ENCODE results near the gene SHC4.

Gene SHC4

DNA sequence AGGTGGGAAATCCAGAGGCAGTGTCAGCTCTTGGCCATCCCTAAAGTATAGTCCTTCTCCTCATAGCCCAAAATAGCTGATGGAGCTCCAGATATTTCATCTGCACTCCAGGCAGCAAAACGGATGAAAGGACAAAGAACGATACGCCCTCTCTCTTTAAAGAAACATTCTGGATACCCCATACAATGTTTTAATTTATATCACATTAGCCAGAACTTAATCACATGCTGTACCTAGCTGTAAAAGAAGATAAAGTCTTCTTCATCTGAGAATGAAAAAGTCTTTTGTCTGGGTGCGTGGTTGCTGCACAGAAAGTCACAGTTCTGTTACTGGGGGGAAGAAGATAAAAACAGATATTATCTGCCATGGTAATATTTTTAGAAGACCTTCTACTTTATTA lies 4.3 kb upstream of the SHC4 start:
- no peak for DNase-seq (ENCODE audit: low read depth)

DNA sequence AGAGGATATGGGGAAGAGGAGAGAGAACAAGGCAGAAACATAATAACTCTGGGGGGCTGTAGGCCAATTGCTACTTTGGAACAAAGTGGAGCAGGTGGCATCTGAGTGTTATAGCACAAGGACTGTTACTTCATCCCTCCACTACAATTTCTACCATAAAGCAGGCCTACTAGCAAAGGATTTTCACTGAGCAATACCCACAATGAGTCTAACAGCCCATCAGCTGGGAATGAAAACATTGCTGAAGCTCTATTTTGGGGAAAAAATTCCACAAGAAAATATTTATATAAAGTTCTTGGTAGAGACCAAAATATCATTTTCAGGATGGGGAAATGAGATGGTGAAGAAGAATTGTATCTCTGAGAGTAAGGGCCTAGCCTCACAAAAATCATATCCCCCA lies 3.6 kb upstream of the SHC4 start:
- DNase-seq (ENCODE audit: low read depth) = no peak

DNA sequence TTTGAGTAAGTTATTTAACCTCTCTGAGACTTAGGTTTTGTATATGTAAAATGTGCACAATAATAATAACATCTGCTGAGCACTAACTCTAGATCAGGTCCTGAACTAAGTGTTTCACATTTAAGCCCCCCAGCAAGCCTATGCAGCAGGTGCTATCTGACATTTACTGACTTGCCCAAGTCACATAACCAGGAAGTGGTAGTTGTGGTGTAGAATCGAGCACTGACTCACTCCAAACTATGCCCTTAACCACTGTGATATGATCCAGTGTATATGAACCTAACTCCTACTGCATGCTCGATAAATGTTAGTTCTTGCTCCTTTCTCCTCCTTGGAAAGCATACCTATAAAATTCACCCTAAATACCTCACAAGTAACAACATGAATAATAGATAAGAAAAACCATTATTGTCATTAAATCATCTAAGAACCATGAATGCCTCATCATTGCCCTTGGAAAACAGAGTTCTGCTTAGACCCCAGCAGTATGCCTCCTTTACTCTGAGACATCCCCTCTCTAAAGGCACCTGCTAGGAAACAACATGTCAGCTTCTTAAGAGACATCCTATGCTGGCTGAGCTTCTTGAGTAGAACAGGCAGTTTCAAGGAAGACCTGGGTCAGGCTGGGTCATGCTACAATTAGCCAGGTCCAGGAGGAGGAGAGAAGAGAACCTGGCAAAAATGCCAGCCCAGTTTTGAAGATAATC lies 3.0 kb upstream of the SHC4 start:
- DNase-seq (ENCODE audit: low read depth) = no peak

DNA sequence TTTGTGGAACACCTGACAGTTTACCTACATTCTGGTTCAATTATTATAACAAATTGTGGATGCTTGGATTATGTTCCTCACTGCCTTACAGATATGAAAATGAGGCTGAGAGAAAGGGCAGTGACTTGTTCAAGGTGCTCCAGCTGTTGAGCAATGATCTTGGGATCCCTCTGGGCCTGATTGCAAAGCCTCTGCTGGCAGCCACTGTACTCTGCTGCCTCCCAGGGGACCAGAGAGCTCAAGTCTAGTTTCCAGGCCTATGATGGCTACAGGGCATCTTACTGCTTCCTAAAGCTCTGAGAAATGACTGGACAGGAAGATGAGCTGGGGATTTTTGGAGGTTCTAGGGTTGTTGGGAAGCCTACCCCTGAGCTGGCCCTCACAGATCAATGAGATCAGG lies 2.3 kb upstream of the SHC4 start:
- no peak for DNase-seq (ENCODE audit: low read depth)

DNA sequence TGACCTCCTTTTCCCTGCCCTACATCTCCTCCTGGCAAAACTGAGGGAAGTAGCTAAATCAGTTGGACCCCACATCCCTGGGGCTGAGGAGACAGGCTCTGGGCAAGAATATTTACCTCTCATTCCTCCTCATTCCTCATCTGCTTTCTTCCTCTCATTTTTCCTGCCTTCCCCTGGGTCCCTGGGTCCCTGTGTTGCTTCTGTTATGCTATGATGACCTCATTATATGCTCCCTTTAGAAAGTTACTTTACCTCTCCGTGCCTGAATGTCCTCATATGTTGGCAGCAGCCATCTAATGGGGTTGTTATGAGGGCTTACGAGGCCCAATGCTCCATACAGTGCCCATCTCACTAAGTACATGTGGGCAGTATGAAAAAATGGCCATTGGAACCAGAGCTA lies 1.2 kb upstream of the SHC4 start:
- no peak for DNase-seq (ENCODE audit: low read depth)

DNA sequence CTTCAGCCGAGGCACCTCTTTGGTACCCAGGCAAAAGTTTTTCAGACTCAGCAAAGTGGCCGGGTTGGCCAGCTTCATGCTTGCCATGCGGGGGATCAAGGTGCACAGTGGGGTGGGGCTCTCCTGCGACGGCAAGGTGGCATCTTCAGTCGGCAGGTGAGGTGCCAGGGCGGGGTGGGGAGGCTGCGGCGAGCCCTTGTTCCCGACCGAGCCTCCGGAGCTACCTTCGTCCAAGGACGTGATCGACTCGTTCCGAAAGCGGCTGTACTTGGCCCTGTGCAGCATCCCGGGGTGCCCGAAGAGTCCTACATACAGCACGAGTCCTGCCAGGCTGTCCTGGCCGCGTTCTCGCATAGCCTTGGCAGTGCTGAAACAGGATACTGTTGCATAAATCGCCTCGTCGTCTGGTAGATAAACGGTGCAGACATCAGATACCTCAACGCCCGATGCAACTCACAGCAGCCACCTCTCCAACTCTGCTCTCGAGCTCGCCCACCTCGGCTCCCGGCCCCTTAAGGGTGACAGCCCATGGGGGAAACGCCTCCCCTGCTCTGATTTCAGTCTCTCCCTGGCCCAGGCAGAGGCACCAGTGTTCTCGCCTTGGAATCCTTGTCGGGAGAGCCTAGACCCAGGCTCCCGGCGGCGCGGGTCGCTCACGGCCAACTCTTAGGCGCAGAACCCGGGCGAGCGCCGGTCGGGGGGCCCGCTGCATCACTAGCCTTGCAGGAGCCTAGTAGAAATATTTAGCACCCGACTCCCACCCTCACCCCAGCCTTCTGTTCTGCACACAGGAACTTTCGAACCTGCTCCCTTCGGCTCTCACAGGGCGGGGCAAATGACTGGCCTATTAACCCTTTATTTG lies 826 bp downstream of the SHC4 start:
- no peak for DNase-seq (ENCODE audit: low read depth)

DNA sequence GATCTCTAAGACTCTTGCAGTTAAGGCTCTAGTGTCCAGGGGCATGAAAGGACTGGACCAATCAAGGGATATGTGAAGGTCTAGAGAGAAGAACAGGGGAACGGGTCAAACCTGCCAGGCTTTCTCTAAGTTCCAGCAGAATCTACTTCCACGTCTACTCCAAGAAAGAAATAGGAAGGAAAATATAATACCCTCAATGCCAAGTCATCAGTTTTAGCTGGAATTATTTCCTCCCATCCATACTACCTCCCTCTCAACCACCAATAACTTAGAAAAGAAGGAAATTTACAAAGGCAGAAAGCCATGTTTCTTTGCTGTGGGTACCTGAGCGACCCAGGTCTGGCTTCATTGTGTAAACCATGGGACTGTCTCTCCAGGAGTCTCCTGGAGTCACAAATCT lies 7.8 kb downstream of the SHC4 start:
- no peak for DNase-seq (ENCODE audit: low read depth)

DNA sequence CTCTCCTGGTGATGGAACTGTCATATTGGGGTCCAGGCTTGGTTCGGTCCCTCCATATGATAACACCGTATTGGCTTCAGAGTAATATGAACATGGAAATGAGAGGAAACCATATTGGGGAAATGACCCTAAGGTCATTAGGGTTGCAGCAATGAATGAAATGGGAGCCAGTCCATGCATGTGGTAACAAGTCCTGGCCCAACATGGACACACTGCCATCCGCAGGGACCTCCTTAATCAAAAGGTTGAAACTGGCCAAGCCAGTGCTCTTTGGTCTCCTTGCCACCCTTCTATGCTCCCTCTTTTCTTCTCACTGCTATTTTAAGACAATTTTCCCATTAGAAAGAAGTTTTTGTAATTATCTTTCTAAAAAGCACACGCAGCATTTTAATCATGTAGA lies 8.3 kb downstream of the SHC4 start:
- no peak for DNase-seq (ENCODE audit: low read depth)

DNA sequence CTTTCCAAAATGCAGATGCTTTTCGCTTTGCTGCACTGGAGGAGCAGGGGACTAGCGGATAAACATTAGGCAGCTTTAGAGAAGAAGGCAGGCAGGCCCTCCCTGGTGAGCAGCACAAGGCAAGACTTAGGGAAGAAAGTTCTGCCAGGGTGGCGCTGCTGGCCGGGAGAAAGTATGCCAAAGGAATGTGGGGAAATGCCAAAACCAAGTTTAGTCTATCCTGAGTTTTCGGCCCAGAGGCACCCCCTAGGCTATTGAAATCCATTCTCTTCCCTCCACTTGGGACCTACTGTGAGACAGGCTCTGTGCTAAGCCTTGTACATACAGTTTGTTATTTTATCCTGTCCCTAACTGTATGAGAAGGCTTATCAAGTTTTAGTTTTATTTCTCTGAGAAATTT lies 9.2 kb downstream of the SHC4 start:
- no peak for DNase-seq (ENCODE audit: low read depth)

DNA sequence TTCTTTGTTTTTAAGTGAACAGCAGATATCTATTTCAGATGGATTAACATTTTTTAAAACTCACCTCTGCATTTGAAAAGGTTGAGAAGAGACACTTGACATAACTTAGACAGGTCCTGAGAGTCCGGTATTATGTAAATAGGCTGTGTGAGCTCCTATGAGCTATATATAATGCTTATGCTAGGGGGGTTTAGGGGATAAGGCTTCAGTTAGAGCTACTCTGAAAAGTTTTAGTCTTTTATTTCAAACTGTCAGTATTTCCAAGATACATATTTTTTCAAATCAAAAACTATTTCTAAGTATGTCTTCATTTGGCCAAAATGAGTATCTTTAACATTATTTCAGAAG lies 16.9 kb downstream of the SHC4 start:
- DNase-seq (ENCODE audit: low read depth) = no peak

DNA sequence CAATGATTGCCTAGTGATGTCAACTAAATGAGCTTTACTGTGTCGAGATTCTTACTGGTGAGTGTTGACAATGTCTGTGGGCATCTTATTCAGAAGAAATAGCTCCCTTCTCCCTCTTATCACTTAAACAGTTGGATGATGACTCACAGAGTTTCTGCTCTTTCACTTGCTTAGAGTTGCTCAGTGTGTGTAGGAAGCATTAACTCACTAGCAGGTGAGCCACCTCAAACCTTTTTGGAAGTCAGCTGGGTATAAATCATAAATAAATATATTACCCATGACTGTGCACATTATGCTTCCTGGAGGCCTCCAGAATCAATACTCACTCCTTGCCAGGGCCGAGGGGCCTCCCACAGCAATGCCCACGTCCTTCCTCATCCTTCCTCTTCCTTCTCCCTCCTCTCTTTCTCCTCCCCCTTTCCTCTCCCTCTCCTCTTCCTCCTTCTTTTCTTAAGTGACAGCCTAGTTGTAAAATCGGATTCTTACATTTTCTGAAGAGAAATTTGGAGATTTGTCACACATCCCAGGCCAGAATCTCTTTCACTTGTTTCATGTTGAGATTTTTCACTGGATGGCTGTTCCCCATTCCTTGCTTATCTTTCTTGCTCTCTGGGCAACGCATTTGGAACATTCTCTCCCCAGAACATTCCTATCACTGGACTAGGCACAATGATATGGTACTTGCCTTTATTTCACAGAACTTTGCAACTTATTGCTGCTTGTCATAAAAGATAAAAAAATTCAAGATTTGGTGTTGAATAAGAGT lies 17.5 kb downstream of the SHC4 start:
- DNase-seq (ENCODE audit: low read depth) = no peak

DNA sequence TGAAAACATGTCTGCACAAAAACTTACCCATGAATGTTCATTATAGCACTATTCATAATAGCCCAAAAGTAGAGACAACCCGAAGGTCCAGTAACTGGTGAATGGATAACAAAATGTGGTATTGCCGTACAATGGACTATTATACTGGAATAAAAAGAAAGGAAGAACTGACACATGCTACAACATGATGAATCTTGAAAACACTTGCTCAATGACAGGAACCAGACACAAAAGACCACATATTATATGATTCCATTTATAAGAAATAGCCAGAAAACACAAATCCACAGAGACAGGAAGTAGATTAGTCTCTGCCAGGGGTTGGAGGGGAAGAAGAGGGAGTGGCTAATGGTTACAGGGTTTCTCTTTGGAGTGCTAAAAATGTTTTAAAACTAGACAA lies 18.3 kb downstream of the SHC4 start:
- no peak for DNase-seq (ENCODE audit: low read depth)

DNA sequence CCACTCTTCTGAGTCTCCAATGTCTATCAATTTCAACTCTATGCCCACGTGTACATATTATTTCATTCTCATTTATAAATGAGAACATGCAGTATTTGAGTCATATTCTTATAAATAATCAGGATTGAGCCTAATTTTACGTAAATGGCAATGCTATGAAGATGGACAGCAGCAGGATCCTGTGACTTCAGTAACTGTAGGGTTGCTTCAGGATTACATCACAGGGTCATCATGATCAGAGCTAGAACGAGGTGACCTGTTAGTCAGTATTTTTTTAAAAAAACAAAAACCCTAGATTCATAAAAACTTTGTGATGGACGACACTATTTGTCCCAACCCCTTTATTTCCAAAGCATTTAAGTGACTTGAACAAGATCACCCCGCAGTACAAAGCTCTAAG lies 21.8 kb downstream of the SHC4 start:
- no peak for DNase-seq (ENCODE audit: low read depth)

DNA sequence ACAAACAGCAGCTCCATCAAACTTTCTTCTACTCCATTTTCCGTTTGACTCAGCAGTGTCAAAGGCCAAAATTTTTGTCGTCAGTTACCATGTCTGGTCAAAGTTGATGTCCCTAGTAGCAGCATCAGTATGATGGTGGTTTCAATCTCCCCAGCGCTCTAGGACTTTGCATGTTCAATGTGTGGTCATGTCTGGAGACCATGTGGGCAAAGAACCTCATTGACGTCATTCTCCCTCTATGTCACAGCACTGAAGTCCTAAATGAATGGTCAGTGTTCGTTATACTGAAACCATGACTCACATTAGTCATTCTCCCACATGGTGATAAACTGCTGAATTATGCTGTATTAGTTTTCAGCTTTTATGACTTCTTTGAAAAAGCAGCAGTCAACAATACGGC lies 23.2 kb downstream of the SHC4 start:
- DNase-seq (ENCODE audit: low read depth) = no peak

DNA sequence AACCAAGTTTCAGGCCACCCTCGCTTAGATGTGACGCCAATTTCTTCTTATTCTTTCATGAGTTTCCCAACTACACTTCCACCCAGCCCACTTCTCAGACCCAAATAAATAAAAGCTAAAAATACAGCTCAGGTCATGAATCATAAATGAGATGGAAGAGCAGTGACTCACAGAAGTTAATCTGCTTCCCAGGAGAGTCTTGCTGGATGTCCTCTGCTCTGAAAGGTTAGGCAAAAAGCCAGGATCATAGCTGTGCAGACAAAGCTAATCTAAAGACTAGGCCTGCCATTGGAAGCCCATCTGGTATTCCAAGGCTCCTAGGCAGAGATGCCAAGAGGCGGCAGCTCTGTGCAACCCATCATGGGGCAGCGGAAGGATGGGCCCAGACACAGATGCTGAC lies 24.1 kb downstream of the SHC4 start:
- DNase-seq (ENCODE audit: low read depth) = no peak

DNA sequence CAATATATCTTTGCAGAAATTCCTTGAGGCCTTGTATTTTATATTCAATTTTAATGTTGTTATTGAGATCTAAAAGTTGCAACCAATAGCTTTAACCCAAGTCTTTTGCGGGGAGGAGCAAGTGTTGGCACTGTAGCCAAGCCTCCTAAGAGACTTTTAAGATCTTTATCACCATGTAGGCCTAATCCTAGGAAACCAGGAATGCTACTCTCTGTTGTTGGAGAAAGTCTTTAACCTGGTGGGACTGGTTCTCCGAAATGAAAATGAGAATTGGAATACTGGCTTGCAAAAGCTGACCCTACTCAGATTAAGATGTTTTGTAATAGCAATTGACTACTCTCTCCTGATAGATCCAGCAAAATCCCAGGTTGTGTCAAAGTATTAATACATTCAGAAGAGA lies 25.8 kb downstream of the SHC4 start:
- no peak for DNase-seq (ENCODE audit: low read depth)

DNA sequence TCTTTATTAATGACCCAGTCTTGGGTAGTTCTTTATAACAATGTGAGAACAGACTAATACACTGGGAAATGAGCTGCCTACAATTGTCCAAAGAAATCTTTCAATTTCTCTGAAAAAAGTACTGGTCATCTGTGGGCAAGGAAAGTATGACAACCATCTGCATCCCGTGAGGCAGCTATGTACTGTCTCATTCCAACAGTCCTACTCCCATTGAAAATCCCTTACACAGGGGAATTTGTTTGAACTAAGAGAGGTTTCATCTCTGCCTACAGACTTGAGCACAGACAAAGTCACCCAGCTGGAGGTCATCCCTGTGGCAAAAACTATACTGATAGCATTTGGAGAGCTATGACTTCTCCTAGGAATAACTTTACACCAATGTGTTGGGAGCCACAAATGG lies 27.1 kb downstream of the SHC4 start:
- DNase-seq (ENCODE audit: low read depth) = no peak

DNA sequence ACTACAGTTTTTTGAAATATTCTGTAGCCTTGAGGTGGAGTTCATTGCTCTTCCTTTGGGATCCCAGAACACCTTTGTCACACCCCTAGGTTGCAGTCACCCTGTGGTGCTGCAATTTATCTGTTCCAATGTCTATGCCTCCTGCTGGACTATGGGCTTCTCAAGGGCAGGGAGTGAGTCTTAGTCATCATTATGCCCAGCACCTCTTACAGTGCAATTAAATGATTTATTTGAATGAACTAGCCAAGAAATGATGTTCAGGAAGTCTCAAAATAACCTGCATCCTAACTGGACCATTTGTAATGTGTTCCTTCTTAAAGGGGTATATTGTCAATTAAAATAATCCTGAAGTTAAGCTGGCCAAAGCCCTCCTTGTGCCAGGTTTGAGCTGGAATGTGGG lies 28.5 kb downstream of the SHC4 start:
- no peak for DNase-seq (ENCODE audit: low read depth)

DNA sequence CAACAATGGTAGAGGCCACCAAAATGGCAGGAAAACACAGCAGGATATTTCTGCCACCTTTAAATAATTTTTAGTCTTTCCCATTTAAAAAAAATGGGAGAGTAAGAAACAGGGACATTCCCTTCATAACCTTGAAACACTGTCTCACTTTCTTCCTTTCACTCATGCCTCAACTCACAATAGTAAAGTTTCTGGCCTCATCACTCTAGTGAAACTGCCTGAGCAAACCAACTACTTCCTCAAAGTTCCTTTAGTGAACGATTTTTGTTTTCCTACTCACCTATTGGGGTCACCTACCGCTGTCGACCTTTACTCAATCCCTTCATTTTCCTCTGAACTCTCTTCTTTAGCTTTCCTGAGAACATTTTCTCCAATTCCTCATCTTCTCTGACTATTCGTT lies 33.0 kb downstream of the SHC4 start:
- DNase-seq (ENCODE audit: low read depth) = no peak

DNA sequence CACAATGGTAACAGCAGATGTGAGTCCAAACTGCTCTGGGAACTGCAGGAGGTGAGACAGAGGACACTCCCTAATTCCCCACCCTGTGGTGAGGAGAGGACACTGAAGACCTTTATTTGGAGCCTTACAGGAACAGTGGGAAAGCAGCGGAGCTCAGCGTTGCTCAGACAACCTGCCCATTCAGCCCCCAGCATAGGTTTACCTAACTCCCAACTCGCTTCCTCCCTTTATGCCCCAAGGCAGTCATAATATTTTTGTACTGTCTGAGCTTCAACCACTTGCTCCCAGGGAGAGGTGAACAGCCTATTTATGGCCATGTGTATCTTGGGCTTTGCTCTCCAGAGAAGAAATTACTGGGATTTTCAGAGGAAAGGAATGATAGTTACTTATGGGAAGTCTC lies 34.1 kb downstream of the SHC4 start:
- DNase-seq (ENCODE audit: low read depth) = no peak

DNA sequence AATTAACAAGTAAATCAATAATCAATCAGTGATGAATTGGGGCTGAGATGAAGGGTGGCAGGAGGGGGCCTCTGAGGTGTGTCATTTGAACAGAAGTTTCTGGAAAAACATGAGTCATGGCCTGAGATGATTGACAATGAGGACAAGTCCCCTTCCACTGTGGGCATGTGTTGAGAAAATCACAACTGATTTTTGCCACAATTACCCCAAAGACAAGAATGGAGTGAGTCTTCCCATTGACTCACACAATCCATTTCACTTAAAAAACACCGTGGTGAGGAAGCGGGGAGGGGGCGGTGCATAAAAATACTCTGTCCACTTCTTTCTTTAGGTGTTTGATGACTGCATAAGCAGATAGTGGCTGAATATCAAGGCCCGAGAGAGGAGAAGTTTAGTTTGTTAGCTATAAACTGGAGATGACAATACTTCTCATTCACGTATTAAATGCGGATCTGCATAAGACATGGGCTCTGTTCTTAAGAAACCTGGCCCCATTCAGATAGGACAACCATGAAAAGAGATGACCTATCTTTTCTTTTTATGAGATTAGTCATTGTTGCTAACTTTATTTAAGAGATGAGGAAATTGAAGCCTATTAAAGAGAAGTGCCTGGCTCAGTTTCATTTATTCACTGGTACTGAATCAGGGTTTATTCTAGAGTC lies 34.7 kb downstream of the SHC4 start:
- DNase-seq (ENCODE audit: low read depth) = no peak

DNA sequence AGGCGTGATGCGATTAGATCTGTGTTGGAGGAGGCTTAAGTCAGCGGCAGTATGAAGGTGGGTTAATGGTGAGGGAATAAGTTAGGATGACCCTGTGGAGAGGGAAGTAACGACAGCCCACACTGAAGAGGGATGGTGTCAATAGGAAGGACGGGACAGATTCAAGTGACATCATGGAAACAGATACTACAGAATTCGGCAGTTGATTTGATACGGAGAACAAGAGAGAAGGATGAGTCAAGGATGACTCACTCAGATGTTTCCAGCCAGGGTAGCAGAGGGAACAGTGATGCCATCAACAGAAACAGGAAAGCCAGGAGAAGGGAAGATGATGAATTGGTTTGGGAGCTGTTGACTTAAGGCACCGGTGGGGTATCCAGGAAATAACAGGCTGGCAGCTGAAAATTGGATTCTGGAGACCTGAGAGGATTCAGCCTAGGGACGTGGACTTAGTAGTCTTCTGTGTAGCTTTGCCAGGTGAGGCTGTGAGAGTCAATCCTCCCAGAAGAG lies 38.0 kb downstream of the SHC4 start:
- no peak for DNase-seq (ENCODE audit: low read depth)
